Measurements from ENCODE around the gene EML6. TPM values are rescaled to one million over a fixed set of nuclear protein-coding genes. Genes with fewer than 3 reads are reported as not detected.

EML6 gene
- total RNA-seq, 1 experiment from 2014 or later, result 1.5 TPM

DNA sequence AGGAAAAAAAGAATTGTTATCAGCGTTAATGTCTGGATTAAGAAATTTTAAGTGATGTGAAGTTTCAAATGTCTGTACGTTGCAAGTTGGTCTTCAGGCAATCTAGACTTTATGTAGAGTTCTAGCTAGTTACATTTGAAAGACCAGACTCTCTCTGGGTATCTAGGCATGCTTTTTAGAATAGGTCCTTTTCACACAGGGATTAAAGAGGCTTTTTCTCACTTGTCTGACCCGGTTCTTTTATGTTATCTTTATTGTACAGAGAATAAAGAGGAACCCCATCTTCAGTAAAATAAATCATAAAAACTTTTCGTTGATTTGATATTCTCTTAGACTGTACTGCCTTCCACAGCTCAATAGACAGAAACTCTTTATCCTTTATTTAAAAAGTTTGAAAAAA, 8.5 kb upstream of the EML6 start:
- Histone ChIP-seq H4K8ac (replicated peaks; ENCODE audit: insufficient read length, low read depth, low read length) (no peak overlapping the region), H3K18ac (ENCODE audit: insufficient read length, low read depth, low read length) (no peak overlapping the region), H3K23ac (ENCODE audit: insufficient read length, low read depth, low read length) (no peak overlapping the region), H4K91ac (ENCODE audit: insufficient read length, low read depth, low read length) (no peak overlapping the region), H3K9ac (ENCODE audit: extremely low read depth, insufficient read length, low read length) (no peak overlapping the region), H2AFZ (ENCODE audit: low read length) (no peak overlapping the region), H2BK120ac (ENCODE audit: low read depth, low read length, poor library complexity, severe bottlenecking) (no peak overlapping the region), H2BK5ac (ENCODE audit: insufficient read length, low read length) (no peak overlapping the region), H3K56ac (ENCODE audit: insufficient read length, low read depth, low read length) (no peak overlapping the region), H2AK5ac (ENCODE audit: insufficient read length, low read length) (no peak overlapping the region), H3K27me3 (ENCODE audit: insufficient read depth, low read length) (no peaks in the 10 kb centered on the region; the same call in 1 of the 2 replicates), H3K27ac (ENCODE audit: insufficient read length, low read depth, low read length) (no peak overlapping the region), H3T11ph (ENCODE audit: low read length) (no peak overlapping the region), H4K5ac (ENCODE audit: insufficient read length, low read depth, low read length) (no peak overlapping the region), H3K4me2 (ENCODE audit: insufficient read depth, insufficient read length, low read length) (no peak overlapping the region), H3K4me1 (ENCODE audit: insufficient read depth, low read length) (no peaks in the 10 kb centered on the region), H3K9me3 (ENCODE audit: control insufficient read depth, low read depth, low read length) (no peaks in the 10 kb centered on the region), H4K20me1 (ENCODE audit: control insufficient read depth, insufficient read depth, insufficient read length) (no peaks in the 10 kb centered on the region), H3K23me2 (ENCODE audit: insufficient read length, low read depth, low read length, poor library complexity, severe bottlenecking) (no peaks in the 10 kb centered on the region), H3K79me2 (ENCODE audit: insufficient read depth, low read length) (no peaks in the 10 kb centered on the region), H2BK12ac (ENCODE audit: insufficient read length, low read depth, low read length) (no peak overlapping the region), H3K14ac (ENCODE audit: insufficient read depth, low read length) (no peak overlapping the region), H2BK20ac (ENCODE audit: low read depth, low read length, poor library complexity, severe bottlenecking) (no peak overlapping the region), H3K4ac (ENCODE audit: low read depth, low read length) (no peak overlapping the region), H2BK15ac (ENCODE audit: low read depth, low read length) (no peak overlapping the region), H3K79me1 (ENCODE audit: insufficient read depth, low read depth, low read length, poor library complexity, severe bottlenecking) (no peaks in the 10 kb centered on the region)
- no CpG with 5 or more reads among the region's 4 CpGs for WGBS (ENCODE audit: extremely low coverage, insufficient read length, low lambda C conversion rate)
- Mint-ChIP-seq H3K4me1 (peaks cover 0 to 2% of the 10 kb centered on the region in 2 experiments; a peak in 1 of 4 replicates), H3K4me3 (no peak overlapping the region), H3K9me3 (peaks cover 0 to 3% of the 10 kb centered on the region in 2 experiments; a peak in 1 of 5 replicates), H3K27ac (no peak overlapping the region), H3K27me3 (ENCODE audit: low read depth) (peaks cover 24% of the 10 kb centered on the region), H3K36me3 (ENCODE audit: insufficient read depth in 1 of 3, low read depth in 3 of 3) (no peaks in the 10 kb centered on the region; a peak in 1 of 7 replicates)
- no peak for DNase-seq
- TF ChIP-seq, protein P1, sequence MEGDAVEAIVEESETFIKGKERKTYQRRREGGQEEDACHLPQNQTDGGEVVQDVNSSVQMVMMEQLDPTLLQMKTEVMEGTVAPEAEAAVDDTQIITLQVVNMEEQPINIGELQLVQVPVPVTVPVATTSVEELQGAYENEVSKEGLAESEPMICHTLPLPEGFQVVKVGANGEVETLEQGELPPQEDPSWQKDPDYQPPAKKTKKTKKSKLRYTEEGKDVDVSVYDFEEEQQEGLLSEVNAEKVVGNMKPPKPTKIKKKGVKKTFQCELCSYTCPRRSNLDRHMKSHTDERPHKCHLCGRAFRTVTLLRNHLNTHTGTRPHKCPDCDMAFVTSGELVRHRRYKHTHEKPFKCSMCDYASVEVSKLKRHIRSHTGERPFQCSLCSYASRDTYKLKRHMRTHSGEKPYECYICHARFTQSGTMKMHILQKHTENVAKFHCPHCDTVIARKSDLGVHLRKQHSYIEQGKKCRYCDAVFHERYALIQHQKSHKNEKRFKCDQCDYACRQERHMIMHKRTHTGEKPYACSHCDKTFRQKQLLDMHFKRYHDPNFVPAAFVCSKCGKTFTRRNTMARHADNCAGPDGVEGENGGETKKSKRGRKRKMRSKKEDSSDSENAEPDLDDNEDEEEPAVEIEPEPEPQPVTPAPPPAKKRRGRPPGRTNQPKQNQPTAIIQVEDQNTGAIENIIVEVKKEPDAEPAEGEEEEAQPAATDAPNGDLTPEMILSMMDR (conservative IDR thresholded peaks at IDR 0.05), result no peak
